NCI-H146 treated with DMSO at 0.1 percent for 48 hours (cell line): ENCODE results near the gene FBXO36.
A peak's percentile ranks its signal among the peaks of the same experiment; 100 is the strongest.
"Not testable (repeated sequence)": the region's sequence is repeated elsewhere in the genome, so short reads cannot be mapped to it uniquely, and the experiment has no call there.

ENCODE experiments used
- DNase-seq: peaks from one replicate; lab custom pipeline; 2025; ENCODE audit not compliant: unreplicated experiment; lab: John Stamatoyannopoulos, UW

FBXO36 gene, protein sequence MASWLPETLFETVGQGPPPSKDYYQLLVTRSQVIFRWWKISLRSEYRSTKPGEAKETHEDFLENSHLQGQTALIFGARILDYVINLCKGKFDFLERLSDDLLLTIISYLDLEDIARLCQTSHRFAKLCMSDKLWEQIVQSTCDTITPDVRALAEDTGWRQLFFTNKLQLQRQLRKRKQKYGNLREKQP

DNA sequence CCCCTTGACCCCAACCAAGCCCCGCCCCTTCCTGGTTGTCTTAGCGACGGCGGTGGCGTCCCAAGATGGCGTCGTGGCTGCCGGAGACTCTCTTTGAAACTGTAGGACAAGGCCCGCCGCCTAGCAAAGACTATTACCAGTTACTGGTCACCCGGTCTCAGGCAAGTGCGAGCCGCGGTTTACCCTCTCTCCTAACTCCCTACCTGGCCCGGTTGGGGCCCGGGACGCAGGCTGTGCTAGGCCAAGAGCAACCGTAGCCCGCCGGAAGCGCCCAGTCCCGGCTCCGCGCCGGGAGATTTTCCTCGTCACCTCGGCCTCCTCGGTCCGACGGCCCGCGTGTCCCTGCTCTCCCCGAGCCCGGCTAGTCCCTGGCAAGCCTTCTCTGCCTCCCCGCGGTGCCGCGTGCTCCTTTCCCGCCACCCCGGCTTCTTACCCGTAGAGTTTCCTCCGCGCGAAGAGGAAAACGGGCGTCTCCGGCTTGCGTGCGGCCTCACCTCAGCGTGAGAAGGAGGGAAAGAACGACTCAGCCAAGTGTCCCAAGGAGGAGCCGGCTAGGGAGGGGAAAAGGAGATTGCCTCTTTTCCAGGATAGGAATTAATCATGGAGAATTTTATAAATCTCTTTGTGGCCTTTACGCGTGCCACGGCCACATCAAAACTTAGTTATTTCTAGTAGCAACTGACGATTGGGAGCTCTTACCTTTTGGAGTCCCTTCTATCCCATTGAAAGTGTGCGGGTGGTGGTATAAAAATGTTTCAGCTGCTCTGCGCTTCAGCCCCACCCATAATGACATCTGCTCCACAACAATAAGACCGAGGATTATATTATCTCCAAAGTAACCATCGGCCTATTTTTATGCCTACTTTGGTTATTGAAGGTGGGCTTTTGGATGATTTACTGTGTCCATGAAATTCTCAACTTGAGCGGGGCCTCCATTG is at the start of gene FBXO36:
TSS of gene FBXO36 (plus strand) at position 55 of the 938 bp plus-strand sequence. CDS start at position 66, 11 bp downstream.
- DNase-seq = peak; percentile 48

DNA sequence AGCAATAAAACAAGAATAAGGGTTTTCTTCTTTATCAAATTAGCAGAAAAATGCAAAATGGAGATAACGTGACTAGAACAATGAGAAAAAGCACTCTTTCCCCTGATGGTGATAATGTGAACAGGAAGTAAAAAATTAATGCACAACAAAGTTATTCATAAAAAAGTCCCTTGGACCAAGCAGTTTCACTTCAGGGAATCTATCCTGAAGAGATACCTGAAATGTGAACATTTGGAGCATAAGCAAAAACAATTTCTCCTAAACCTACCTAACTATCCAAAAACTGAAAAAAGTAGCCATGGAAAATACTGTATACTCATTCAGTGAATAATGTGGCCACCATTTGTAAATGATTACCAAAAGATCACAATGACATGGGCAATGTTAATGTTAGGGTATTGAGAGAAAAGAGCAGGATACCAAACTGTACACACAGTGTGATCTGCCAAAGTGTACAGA is 49.2 kb upstream of the FBXO36 start:
- DNase-seq = no peak

DNA sequence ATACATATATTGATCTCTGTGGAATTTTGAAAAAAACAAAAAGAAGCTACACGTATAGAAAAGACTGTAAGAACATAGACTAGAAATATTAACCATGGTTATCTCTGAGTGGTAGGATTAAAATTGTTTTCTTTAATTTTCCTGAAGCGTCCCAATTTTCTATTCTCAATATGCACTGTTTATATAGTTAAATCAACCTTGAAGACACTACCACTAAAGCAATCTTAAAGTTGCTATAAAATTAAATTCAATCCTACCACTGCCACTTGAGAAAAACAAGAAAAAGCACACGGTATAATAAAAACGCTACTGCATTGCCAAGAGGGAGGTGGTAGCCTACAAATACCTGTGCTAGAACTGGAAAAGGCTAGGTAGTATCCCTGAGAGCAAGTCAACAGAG is 47.7 kb upstream of the FBXO36 start:
- DNase-seq = no peak

DNA sequence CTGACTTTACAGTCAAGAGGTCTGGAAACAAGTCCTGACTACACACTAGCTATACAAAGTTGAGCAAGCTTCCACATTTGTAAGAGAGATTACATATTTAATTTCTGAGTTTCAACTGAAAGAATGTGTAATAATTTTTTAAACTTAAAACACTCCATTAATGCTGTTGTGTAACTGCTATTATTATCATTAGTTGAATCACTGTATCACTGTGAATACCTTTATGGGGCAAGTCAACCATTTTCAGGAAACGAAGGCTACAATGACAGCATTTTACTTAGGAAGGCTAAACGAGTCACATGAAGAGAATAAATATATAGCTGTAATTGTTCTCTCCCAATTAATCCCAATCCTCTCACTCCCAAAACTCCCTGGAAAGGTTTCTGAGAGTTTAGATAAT is 46.8 kb upstream of the FBXO36 start:
- DNase-seq = no peak

DNA sequence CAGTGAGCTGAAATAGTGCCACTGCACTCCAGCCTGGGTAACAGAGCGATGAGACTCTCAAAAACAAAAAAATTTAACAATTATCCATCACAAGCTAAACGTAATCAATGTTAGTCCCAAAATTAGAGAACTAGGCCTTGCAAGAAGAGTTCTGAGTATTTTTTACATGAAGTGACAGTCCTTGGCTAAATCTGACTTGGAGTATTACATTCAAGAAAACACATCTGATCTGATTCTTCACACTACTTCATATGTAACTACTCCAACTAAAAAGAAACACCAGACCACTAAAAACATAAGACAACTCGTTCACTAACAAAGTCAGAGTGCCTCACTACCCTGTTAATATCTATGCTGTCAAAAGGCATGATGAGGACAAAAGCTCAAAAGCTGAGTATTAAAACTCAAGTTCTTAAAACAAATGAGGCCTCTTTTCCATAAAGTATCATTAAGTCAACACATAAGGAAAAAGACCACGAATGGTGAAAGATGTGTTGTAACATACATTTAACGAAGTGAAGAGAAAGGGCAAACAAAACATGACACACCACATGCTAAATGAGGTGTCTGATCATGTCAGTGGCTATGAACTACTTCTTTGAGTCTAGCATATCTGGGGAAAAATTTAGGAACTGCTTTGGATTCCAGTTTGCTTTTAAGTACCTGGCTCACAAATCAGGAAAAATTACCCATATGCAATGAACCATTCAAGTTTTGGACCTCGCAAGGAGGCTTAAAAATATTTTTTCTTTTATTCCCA is 42.9 kb upstream of the FBXO36 start:
- no peak for DNase-seq

DNA sequence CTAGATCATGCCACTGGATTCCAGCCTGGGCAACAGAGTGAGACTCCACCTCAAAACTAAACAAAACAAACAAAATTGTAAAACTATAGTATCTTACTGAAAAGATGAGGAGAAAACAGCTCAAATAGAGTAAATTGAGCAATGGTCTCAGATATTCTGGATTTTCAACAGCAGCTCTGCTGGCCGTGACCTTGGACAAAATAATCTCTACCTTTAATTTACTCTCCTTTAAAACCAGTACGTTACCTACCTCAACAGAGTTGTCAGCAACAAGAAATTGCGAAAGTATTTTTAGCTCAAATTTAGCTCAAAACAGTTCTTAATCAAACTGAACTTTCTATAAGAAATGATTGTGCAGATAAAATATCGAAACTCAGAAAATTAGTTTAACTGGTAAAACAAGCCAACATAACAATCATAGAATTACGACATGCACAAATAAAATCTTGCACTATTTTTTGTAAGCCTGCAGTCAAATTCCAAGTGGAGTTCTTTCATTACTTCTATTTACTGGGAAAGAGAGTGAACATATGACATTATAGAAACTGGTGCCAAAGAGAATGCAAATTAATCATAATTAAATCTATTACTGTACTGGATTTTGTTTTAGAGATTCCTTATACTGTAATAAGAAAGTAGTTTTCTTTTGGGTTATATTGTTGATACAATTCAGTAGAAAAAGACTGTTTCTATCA is 41.3 kb upstream of the FBXO36 start:
- no peak for DNase-seq

DNA sequence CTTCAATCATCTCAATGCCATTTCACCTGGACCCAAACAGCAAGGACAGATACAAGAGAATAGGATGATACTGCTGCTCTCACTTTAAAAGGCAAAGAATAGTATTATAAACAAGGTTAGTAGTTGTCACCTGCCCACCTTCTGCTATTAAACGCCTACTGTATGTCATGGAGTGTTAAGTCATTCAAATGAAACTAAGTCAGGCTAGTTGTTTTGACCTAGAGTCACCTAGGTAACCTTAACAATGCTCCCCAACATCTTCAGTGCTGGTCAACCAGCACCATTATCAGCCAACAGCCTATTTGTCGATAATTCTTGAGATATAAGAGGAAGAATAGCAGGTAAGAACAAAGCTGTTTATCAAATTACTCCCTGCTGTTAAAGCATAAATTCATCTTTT is 39.7 kb upstream of the FBXO36 start:
- DNase-seq = no peak

DNA sequence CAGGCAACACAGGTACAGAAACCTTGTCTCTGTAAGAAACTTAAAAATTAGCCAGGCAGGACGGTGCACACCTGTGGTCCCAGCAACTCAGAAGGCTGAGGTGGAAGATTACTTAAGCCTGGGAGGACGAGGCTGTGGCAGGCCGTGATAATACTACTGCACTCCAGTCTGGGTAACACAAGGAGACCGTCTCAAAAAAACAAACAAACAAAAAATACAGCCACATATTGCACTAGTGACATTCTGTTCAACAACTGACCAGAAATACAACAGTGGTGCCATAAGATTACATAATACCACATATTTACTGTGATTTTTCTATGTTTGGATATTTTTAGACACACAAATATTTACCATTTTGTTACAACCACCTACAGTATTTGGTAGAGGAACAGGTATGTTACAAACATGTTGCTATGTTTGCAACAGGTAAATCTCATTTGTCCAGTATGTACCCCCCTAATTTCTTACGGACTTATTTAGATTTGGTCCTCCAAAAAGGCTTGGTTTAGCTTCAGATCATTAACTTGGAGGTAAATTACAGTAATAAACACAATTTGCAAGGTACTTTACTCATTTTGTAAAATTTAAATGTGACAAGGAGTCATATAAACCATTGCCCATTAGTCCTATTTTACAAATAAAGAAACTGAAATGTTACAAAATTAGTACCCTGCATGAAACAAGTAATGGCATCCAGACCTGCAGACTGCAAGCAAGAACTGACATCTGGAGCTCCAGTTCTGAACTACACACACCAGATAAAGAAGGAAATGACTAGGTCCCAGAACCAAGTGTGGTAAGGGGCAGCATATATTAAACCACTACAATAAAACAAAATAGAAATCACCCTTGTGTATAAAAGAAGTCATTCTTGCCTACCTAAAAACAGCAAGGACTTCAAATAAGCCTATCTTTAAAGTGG is 37.3 kb upstream of the FBXO36 start:
- no peak for DNase-seq

DNA sequence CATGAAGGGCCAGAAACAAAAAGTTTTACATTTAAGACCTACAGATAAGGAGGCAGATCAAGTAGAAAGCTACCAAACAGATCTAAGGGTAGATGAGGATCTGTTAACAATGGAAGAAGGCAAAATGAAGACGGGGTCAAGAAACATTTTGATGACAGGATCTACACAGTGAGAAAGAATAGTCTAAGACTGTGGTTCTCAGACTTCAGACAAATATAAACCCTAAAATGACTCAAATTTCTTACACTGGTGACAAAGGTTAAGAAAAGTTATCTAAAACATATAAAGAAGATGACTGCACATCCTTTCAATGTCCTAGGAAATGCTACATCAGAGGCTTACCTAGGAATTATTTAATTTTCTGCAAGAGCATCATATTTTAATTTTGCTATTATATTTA is 34.9 kb upstream of the FBXO36 start:
- no peak for DNase-seq

DNA sequence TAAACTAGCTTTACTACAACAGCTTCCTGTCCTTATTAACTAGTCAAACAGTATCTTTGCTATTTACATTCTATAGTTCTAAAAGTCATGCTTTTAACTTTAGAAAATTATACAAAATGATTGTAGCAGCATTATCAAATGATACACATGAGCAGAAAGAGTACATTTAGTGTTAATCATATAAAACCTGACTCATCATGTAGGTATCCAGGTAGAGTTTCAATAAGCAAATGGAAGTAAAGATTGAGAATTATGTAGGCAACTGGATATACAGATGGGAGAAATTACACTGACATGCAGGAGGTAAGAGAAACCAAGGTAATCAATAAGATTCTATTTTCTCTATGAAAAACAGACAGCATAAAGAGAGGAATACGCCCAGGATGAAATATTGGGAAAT is 34.3 kb upstream of the FBXO36 start:
- no peak for DNase-seq

DNA sequence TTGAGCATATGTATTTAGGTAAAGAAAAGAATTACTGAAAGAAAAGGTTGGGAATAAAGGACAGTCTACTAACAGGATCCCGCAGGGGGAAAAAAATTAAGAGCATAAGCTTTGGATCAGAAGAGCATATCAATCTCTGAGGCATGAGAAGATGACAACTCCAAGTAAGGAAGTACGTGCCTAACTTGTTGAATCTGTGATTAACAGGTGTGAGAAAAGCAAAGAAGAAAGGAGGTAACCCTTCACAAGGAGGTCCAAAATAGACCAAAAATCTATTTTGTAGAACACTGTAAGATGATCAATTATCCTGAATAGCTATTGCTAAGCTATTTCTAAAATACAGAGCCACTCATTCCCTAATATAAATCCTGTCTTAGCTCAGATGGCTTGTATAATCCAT is 33.3 kb upstream of the FBXO36 start:
- no peak for DNase-seq

DNA sequence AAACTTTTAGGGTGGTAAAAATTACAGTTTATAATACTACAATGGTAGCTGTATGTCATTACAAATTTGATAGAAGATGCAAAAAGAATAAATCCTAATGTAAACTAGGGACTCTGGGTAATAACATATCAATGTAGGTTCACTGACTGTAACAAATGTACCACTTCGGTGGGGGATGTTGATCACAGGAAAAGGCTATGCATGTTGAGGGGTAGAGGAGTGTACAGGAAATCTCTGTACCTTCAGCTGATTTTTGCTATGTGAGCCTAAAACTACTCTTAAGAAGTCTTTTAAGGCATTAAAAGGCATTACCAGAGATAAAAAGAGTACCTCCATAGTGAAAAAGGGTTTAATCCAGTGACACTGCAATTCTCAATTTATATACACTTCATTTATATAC is 25.4 kb upstream of the FBXO36 start:
- DNase-seq = no peak

DNA sequence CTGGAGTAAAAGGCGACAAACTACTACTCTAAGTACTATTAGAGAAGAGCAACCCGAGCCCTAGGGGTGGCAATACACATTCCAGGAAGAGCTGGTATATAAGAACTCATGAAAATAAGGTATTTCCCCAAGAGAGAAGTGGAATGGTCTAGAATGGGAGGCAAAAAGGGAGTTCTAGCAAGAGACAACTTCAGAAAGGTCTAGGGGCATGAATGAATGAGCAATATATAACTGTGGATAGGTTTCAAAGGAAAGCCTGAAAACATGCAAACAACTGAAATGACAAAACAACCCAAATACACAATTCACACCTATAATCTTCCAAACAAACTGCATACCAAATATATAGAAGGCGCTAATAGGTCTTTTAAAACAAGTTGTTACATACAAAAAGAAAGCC is 22.7 kb upstream of the FBXO36 start:
- no peak for DNase-seq

DNA sequence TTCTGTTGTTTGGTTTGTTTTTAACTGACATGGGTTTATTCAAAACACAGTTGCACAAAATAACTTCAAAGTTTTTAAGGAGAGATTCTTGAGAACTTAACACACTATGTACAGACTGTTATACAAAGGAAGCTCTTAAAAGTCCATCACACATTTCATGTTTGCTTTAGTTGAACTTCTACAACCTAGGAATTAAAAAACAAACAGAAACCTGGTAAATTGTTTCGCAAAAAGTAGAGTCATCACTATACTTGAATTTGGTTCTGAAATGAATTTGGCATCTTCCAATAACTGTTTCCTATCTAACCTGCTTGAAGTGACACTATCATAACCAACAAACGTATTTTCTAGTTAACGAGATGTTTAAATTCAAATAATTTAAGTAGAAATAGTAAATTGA is 22.3 kb upstream of the FBXO36 start:
- no peak for DNase-seq

DNA sequence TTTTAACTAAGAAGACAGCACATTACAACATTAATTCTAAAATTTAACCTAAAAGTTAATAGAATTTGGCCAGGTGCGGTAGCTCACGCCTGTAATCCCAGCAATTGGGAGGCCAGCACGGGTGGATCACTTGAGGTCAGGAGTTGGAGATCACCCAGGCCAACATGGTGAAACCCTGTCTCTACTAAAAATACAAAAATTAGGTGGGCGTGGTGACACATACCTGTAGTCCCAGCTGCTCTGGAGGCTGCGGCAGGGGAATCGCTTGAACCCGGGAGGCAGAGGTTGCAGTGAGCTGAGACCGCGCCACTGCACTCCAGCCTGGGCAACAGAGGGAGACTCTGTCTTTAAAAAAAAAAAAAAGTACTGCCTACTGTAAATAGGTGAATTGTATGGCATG is 21.8 kb upstream of the FBXO36 start:
- not testable (repeated sequence) for DNase-seq

DNA sequence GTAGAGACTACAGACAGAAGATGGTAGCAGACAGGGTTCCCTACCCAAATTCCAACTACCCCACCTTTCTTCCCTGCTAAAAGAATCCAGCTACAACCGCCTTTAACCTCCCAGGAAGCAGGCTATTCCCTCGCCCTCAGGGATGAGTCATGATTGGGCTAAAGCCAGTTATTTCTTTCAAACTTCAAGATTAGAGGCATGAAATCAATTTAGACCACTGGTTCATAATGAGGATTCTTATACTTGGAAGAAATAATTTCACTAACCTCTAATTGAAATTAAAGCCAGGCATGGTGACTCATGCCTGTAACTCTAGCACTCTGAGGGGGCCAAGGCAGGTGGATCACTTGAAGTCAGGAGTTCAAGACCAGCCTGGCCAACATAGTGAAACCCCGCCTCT is 20.5 kb upstream of the FBXO36 start:
- DNase-seq = no peak

DNA sequence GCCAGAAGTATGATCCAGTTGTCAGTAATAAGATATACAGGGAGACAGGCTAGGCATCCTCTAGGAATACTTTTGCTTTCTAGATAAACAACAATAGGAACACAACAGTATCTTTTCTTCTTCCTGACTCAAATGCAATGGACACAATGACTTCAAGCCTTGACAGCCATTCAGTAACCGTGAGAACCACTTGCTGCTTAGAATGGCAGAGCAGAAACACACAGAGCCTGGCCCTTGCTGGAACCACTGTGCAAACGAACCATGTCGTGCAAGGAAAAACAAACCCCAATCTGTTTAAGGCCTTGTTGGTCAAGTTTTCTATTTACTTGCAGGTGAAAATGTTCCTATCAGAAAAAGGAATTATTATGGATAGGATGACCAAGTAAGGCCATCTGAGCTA is 19.3 kb upstream of the FBXO36 start:
- no peak for DNase-seq

DNA sequence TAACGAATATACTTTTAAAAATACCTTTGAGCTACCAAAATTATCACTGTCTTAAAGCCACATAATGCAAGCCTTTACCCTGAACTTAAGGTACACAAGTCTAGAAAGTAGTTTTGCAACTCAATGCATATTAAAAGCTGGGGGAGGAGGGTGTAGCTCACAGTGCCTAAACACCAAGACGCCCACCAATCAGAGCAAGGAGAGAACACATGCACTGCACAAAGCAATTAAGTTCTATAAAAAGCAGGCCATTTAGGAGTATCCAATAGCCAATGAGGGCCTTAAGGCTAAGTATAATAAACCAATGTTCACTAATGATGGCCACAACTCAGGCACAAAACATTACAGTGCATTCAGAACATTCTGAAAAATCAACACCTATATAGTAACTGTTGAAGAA is 16.7 kb upstream of the FBXO36 start:
- no peak for DNase-seq

DNA sequence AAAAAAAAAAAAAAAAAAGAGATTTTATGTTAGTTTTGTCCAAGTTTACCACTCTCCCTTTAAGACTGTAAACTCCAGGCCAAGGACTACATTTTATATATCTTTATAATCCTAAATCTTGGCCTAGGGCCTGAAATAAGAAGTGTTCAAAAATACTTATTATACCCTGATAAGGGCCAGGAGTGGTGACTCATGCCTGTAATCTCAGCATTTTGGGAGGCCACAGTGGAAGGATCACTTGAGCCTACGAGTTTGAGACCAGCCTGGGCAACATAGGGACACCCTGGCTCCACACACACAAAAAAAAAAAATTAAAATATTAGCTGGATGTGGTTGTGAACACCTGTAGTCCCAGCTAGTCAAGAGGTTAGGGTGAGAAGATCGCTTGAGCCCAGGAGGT is 13.2 kb upstream of the FBXO36 start:
- DNase-seq = no peak
